ENCODE measurements around the gene ZNRF1.

The ZNRF1 gene

DNA sequence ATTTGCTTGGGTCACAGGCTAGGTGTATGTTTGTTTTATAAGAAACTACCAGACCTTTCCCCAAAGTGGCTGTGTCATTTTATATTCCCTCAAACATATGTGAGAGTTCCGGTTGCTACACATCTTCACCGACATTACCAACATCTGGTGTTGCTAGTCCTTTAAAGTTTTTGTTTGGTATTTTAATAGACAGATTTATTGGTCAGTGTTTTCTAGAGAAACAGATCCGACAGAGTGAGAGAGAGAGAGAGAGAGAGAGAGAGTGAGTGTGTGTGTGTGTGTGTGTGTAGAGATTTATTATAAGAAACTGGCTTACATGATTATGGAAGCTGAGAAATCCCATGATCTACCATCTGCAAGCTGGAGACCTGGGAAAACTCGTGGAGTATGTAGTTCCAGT, 86.7 kb downstream of the ZNRF1 start:
- TF ChIP-seq, protein P1, sequence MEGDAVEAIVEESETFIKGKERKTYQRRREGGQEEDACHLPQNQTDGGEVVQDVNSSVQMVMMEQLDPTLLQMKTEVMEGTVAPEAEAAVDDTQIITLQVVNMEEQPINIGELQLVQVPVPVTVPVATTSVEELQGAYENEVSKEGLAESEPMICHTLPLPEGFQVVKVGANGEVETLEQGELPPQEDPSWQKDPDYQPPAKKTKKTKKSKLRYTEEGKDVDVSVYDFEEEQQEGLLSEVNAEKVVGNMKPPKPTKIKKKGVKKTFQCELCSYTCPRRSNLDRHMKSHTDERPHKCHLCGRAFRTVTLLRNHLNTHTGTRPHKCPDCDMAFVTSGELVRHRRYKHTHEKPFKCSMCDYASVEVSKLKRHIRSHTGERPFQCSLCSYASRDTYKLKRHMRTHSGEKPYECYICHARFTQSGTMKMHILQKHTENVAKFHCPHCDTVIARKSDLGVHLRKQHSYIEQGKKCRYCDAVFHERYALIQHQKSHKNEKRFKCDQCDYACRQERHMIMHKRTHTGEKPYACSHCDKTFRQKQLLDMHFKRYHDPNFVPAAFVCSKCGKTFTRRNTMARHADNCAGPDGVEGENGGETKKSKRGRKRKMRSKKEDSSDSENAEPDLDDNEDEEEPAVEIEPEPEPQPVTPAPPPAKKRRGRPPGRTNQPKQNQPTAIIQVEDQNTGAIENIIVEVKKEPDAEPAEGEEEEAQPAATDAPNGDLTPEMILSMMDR (IDR thresholded peaks at IDR 0.05), result no peak
- H3K9me3 ChIP-seq, result no peaks in the 10 kb centered on the region
- no peaks in the 10 kb centered on the region for H3K36me3 ChIP-seq
- peaks cover 24% of the 10 kb centered on the region in 2 experiments for H3K4me1 ChIP-seq (ENCODE audit: control insufficient read depth in 1 of 2, insufficient read depth in 1 of 2, low read depth in 1 of 2, low read length in 1 of 2)
- H3K27me3 ChIP-seq, result no peaks in the 10 kb centered on the region
- H3K4me3 ChIP-seq (ENCODE audit: low read depth in 1 of 2, low read length in 1 of 2), result no peak overlapping the region
- no peak overlapping the region for H3K27ac ChIP-seq

DNA sequence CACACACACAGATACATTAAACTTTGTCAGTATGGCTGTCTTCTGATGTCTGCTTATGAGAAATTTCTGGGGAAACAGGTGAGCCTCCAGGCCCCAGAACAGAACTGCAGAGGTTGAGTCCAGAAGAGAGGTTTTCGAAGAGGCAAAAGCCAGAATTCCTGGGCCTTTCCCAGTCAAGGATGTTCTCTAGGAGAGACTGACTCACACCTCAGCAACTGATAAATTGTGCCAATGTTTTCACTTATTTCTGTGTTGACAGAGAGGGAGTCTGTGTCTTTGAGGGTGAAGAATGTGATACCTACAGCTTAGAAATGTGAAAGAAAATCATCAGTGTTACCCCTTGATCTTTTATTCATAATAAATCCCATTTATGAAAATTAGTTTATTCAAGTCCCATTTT, 87.5 kb downstream of the ZNRF1 start:
- no peaks in the 10 kb centered on the region for H3K9me3 ChIP-seq
- no peak overlapping the region for H3K4me3 ChIP-seq (ENCODE audit: low read depth in 1 of 2, low read length in 1 of 2)
- H3K4me1 ChIP-seq (ENCODE audit: control insufficient read depth in 1 of 2, insufficient read depth in 1 of 2, low read depth in 1 of 2, low read length in 1 of 2), result peaks cover 24% of the 10 kb centered on the region in 2 experiments
- TF ChIP-seq, protein P1 (IDR thresholded peaks at IDR 0.05), result no peak
- H3K27ac ChIP-seq, result no peak overlapping the region
- H3K36me3 ChIP-seq, result no peaks in the 10 kb centered on the region
- H3K27me3 ChIP-seq, result no peaks in the 10 kb centered on the region

DNA sequence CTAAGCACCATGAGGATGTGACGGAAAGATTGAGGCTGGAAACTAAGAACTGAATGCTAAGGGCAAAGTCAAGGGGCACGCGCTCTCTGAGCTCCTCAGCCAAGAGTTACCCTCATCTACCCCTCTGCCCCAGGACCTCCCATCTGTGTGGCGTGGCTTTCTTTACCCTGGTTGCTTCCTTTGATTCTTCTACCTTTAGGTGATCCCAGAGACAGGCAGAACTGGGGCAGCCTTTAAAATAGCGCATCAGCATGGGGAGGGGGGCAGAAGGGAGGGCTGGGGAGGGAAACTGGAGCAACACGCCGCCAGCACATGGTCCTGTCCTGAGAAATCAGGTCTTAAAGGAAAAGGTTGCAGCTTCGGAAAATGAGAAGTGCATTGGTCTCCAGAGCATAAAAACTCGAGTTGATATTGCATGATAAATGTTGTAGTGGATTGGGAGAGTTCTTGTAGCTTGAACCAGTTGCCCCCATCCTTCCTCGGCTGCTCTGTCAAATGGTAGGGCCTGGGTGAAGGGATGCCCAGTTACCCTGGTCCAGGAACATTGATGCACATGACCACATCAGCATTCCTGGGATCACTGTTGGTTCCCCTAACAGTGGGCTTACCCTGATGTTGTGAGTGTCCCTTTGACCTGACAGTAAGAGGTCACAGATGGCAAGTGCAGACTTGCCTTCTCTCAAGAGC, 88.0 kb downstream of the ZNRF1 start:
- no peak overlapping the region for H3K27ac ChIP-seq

DNA sequence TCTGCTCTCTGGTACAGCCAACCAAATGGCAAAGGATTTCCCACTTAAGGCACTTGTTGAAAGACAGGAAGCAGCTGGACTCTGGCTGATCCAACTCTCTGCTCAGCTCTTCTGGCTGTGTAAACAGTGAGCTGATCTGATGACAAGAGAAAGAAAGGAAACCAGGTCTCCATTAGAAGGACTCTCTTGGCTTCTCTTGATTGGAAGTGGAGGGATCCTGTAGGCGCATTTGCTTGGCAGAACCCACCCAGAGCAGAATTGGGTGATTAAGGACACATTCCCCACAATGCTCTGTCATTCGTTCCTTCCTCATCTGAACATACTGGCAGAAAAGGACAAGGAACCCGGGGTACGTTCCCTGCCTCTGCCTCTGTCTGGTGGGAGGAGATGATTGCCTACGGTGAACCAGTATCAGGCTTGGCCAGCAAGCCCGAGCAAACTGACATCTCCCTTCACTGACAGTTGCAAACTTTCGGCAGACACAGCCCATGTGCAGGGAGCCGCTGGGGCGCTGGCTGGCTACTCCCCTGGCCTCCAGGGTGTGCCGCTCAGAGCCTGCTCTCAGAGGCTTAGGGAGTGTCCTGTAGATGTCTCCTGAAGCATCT, 88.7 kb downstream of the ZNRF1 start:
- TF ChIP-seq, protein P1 (IDR thresholded peaks at IDR 0.05), result no peak
- no peak overlapping the region for H3K4me3 ChIP-seq (ENCODE audit: low read depth in 1 of 2, low read length in 1 of 2)

More for the DNA sequence above, 88.0 kb downstream of the ZNRF1 start:
- no peaks in the 10 kb centered on the region for H3K36me3 ChIP-seq
- no peak overlapping the region for H3K4me3 ChIP-seq (ENCODE audit: low read depth in 1 of 2, low read length in 1 of 2)
- H3K9me3 ChIP-seq, result no peaks in the 10 kb centered on the region
- no peaks in the 10 kb centered on the region for H3K27me3 ChIP-seq
- TF ChIP-seq, protein P1 (IDR thresholded peaks at IDR 0.05), result no peak
- H3K4me1 ChIP-seq (ENCODE audit: control insufficient read depth in 1 of 2, insufficient read depth in 1 of 2, low read depth in 1 of 2, low read length in 1 of 2), result peaks cover 24% of the 10 kb centered on the region in 2 experiments

DNA sequence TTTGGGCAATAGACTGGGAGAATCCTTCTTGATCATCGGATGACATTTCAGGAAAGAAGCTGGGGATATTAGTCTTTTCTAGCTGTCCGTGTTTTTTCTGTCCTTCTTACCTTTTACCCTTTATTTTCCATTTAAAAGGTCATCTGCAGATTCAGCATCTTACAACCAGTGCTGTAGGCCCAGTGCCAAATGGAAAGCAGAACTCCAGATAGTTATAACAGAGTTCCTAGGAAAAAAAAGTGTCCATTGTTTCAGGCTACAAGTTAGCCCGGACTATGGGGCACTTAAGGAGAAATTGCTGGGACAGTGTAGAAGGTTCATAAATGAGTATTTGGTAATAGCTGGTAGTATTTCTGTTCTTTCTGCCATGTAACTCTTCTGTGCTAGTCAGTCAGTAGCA, 89.4 kb downstream of the ZNRF1 start:
- no peak overlapping the region for H3K4me3 ChIP-seq (ENCODE audit: low read depth in 1 of 2, low read length in 1 of 2)
- no peaks in the 10 kb centered on the region for H3K36me3 ChIP-seq
- H3K27me3 ChIP-seq, result no peaks in the 10 kb centered on the region
- peaks cover 24% of the 10 kb centered on the region in 2 experiments for H3K4me1 ChIP-seq (ENCODE audit: control insufficient read depth in 1 of 2, insufficient read depth in 1 of 2, low read depth in 1 of 2, low read length in 1 of 2)
- H3K27ac ChIP-seq, result no peak overlapping the region
- no peaks in the 10 kb centered on the region for H3K9me3 ChIP-seq
- TF ChIP-seq, protein P1 (IDR thresholded peaks at IDR 0.05), result no peak

More for the DNA sequence above, 88.7 kb downstream of the ZNRF1 start:
- Histone ChIP-seq H3K4me1 (ENCODE audit: control insufficient read depth in 1 of 2, insufficient read depth in 1 of 2, low read depth in 1 of 2, low read length in 1 of 2) (peaks cover 24% of the 10 kb centered on the region in 2 experiments), H3K27ac (no peak overlapping the region), H3K9me3 (no peaks in the 10 kb centered on the region), H3K36me3 (no peaks in the 10 kb centered on the region), H3K27me3 (no peaks in the 10 kb centered on the region)
